Hepatocyte (in vitro differentiated cells): Measurements from ENCODE around the gene MCM6. TPM values are rescaled to one million over a fixed set of nuclear protein-coding genes. Genes with fewer than 3 reads are reported as not detected.

Source experiments
- DNase-seq: peaks from one replicate; pipeline ENCODE4 v3.0.0-alpha.2; 2016; ENCODE audit warnings: low spot score
- H2AFZ ChIP-seq: fragments of 200-600 bp; sonication (generic); 2 replicates; pipeline ENCODE4 v1.6.0; 2016; ENCODE audit warnings: antibody characterized with exemption, mild to moderate bottlenecking
- H3K27ac ChIP-seq: fragments of 200-600 bp; sonication (generic); 2 replicates; pipeline ENCODE4 v1.5.1; 2016; ENCODE audit warnings: mild to moderate bottlenecking
- H3K27me3 ChIP-seq: fragments of 200-600 bp; sonication (generic); 2 replicates; pipeline ENCODE4 v1.6.1; 2016
- H3K36me3 ChIP-seq: fragments of 200-600 bp; sonication (generic); replicated peaks from 2 replicates; pipeline ENCODE4 v1.5.1; 2016; ENCODE audit warnings: low read depth; ENCODE audit not compliant: insufficient read depth
- H3K4me1 ChIP-seq: fragments of 200-600 bp; sonication (generic); 2 replicates; pipeline ENCODE4 v1.5.1; 2016; ENCODE audit warnings: mild to moderate bottlenecking, moderate library complexity; ENCODE audit not compliant: insufficient read depth
- H3K4me2 ChIP-seq: fragments of 200-600 bp; sonication (generic); 2 replicates; pipeline ENCODE4 v1.6.0; 2016
- H3K4me3 ChIP-seq: fragments of 200-600 bp; sonication (generic); 2 replicates; pipeline ENCODE4 v1.5.1; 2016; ENCODE audit warnings: mild to moderate bottlenecking
- H3K79me2 ChIP-seq: fragments of 200-600 bp; sonication (generic); 2 replicates; pipeline ENCODE4 v1.6.0; 2017; ENCODE audit warnings: mild to moderate bottlenecking
- H3K9me2 ChIP-seq: fragments of 200-600 bp; sonication (generic); replicated peaks from 2 replicates; pipeline ENCODE4 v1.6.0; 2017; ENCODE audit warnings: mild to moderate bottlenecking; ENCODE audit not compliant: insufficient read depth
- H3K9me3 ChIP-seq: fragments of 200-600 bp; sonication (generic); 2 replicates; pipeline ENCODE4 v1.5.1; 2016; ENCODE audit warnings: low read depth, mild to moderate bottlenecking
- H4K20me1 ChIP-seq: fragments of 200-600 bp; sonication (generic); 2 replicates; pipeline ENCODE4 v1.6.0; 2016; ENCODE audit warnings: mild to moderate bottlenecking; ENCODE audit not compliant: insufficient read depth, poor library complexity, severe bottlenecking
- EZH2 ChIP-seq: fragments of 200-600 bp; sonication (generic); IDR thresholded peaks from 2 replicates; pipeline ENCODE4 v1.6.1; 2016; ENCODE audit warnings: antibody characterized with exemption, mild to moderate bottlenecking, borderline replicate concordance
- EZH2phosphoT487 ChIP-seq: fragments of 200-600 bp; sonication (generic); IDR thresholded peaks from one replicate; pipeline ENCODE4 v1.6.1; 2018; ENCODE audit warnings: antibody characterized with exemption, mild to moderate bottlenecking, low read depth, moderate library complexity; ENCODE audit not compliant: unreplicated experiment, severe bottlenecking
- WGBS: methylation state at CpG from one replicate; pipeline ENCODE4 v1.1.6; 2016; ENCODE audit warnings: low lambda C conversion rate; ENCODE audit errors: missing lambda C conversion rate; 5-methylcytosine and 5-hydroxymethylcytosine counted together
- polyA plus RNA-seq: library from polyadenylated mRNA; unstranded; fragments of >200 nt; fragmentation: Nextera tagmentation; extraction: Ambion mirVana; gene quantifications from 2 replicates; pipeline ENCODE4 v1.2.1, GENCODE V29; 2016
- total RNA-seq: library from RNA; depleted of rRNA; stranded (reverse); fragments of >200 nt; gene quantifications from 2 replicates; pipeline ENCODE4 v1.2.3, GENCODE V29; 2014
- TF ChIP-seq, protein P1 (sequence below): fragments of 200-600 bp; sonication (generic); IDR thresholded peaks from 2 replicates; pipeline ENCODE4 v1.5.1; 2016; ENCODE audit warnings: antibody characterized with exemption, mild to moderate bottlenecking; ENCODE audit not compliant: poor library complexity

MCM6 gene
- total and polyA plus RNA-seq, 2 experiments from 2014 or later, result 8.3 to 17.9 TPM

DNA sequence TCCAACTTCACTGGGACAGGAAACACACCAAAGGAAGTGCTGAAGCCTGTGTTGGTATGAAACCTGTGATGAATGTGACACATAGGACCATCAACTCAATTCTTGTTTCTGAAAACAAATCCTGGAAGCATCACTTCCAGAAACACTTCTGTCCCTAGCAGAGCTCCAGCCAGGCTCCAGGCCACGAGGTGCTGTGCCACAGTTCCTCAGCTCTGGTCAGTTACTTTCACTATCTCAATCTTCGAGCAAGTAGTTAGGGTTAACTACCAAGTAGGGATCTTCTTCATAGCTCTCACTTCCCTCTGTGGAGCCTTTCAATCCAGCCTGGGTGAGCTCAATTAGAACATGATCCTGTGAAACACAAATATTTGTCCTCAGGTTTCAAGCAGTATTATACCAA lies 35.6 kb downstream of the MCM6 start:
- H2AFZ ChIP-seq, result no peak overlapping the region
- H3K79me2 ChIP-seq, result no peaks in the 10 kb centered on the region
- no peak overlapping the region for H3K4me3 ChIP-seq
- H3K9me2 ChIP-seq, result no peaks in the 10 kb centered on the region
- H3K4me2 ChIP-seq, result peak overlapping the region; percentile 44
- H3K27me3 ChIP-seq, result no peaks in the 10 kb centered on the region
- 59% methylated on average over 2 of the region's 2 CpGs for WGBS
- peaks cover 26% of the 10 kb centered on the region for H3K4me1 ChIP-seq
- no peak for TF ChIP-seq EZH2
- TF ChIP-seq, protein P1, sequence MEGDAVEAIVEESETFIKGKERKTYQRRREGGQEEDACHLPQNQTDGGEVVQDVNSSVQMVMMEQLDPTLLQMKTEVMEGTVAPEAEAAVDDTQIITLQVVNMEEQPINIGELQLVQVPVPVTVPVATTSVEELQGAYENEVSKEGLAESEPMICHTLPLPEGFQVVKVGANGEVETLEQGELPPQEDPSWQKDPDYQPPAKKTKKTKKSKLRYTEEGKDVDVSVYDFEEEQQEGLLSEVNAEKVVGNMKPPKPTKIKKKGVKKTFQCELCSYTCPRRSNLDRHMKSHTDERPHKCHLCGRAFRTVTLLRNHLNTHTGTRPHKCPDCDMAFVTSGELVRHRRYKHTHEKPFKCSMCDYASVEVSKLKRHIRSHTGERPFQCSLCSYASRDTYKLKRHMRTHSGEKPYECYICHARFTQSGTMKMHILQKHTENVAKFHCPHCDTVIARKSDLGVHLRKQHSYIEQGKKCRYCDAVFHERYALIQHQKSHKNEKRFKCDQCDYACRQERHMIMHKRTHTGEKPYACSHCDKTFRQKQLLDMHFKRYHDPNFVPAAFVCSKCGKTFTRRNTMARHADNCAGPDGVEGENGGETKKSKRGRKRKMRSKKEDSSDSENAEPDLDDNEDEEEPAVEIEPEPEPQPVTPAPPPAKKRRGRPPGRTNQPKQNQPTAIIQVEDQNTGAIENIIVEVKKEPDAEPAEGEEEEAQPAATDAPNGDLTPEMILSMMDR, result no peak
- no peaks in the 10 kb centered on the region for H4K20me1 ChIP-seq
- H3K36me3 ChIP-seq, result no peaks in the 10 kb centered on the region
- DNase-seq, result no peak
- H3K27ac ChIP-seq, result peak overlapping the region; percentile 51
- no peaks in the 10 kb centered on the region for H3K9me3 ChIP-seq

DNA sequence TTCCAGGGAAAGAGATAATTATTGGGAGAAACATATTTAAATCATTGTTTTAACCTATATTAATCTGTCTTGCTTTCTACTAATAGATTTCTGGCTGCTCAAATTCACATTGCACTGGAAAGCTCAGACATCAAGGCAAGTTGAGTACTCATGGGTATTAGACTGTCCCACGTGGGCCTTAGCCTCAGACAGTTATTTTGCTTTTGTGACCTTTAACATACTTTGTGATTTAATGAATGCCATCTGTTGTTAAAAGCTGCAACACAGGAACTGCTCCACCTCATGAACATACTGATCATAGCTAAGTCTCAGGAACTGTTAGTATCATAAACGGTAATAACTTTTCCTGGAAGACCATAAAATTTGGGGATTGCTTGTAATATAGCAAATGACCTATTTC lies 36.5 kb downstream of the MCM6 start:
- TF ChIP-seq, protein P1, result no peak
- TF ChIP-seq EZH2, result no peak
- no peak for TF ChIP-seq EZH2phosphoT487
- Histone ChIP-seq H3K27me3 (no peaks in the 10 kb centered on the region), H3K4me3 (no peak overlapping the region), H3K4me2 (peak overlapping the region; percentile 44), H2AFZ (no peak overlapping the region), H3K9me2 (no peaks in the 10 kb centered on the region), H3K9me3 (no peaks in the 10 kb centered on the region), H3K79me2 (no peaks in the 10 kb centered on the region), H3K27ac (peak overlapping the region; percentile 51), H3K4me1 (peaks cover 26% of the 10 kb centered on the region), H4K20me1 (no peaks in the 10 kb centered on the region), H3K36me3 (no peaks in the 10 kb centered on the region)
- WGBS, result 35% methylated on average over 2 of the region's 2 CpGs
- DNase-seq, result no peak

DNA sequence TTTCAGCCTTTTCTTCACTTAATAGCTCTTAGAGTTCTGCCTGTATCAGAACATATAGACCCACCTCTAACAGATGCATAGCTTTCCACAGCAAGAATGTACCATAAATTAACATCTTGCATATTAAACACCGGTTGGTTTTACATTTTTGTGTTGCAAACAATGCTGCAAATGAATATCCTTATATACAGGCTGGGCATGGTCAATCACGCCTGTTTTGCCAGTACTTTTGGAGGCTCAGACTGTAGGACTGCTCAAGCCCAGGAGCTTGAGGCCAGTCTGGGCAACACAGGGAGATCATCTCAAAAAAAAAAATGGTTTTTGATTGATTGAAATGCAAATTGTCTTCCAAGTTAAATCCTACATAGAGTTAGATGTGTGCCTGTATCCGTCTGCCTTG lies 37.7 kb downstream of the MCM6 start:
- Histone ChIP-seq H3K4me1 (peaks cover 18% of the 10 kb centered on the region), H3K36me3 (no peaks in the 10 kb centered on the region), H3K4me3 (no peak overlapping the region), H4K20me1 (no peaks in the 10 kb centered on the region), H3K4me2 (no peak overlapping the region), H3K9me2 (no peaks in the 10 kb centered on the region), H3K9me3 (no peaks in the 10 kb centered on the region), H3K79me2 (no peaks in the 10 kb centered on the region), H3K27ac (no peak overlapping the region), H3K27me3 (no peaks in the 10 kb centered on the region), H2AFZ (no peak overlapping the region)
- TF ChIP-seq EZH2phosphoT487, result no peak
- TF ChIP-seq, protein P1, result no peak
- no peak for TF ChIP-seq EZH2
- DNase-seq, result no peak
- WGBS, result 97% methylated on average over 3 of the region's 3 CpGs
